HepG2 (cell line): ENCODE data around the gene NAP1L1. TPM values are rescaled to one million over a fixed set of nuclear protein-coding genes. Genes with fewer than 3 reads are reported as not detected.

Source experiments
- CBFB ChIP-seq: sonication (generic); formaldehyde crosslinking; IDR thresholded peaks from 2 replicates; pipeline ENCODE4 v1.4.0; 2020; ENCODE audit warnings: missing genetic modification reagents
- DPF2 ChIP-seq: sonication (generic); formaldehyde crosslinking; IDR thresholded peaks from 2 replicates; pipeline ENCODE4 v1.4.0; 2020; ENCODE audit warnings: mild to moderate bottlenecking, low read depth, missing genetic modification reagents, borderline replicate concordance
- FOXA1 ChIP-seq, 2 experiments: fragments of 450-650 bp in 1 of 2; sonication (generic) in 1 of 2; formaldehyde crosslinking in 1 of 2; IDR thresholded peaks; 2 replicates each; pipeline versions ENCODE4 v1.4.0 to v1.6.1; 2016 to 2020; ENCODE audit warnings: missing genetic modification reagents in 1 of 2
- HDAC6 ChIP-seq: fragments of 200-600 bp; sonication (generic); IDR thresholded peaks from 2 replicates; pipeline ENCODE4 v1.7.0; 2017; ENCODE audit warnings: mild to moderate bottlenecking, antibody characterized with exemption, low read length, low read depth
- MXD3 ChIP-seq: IDR thresholded peaks from 2 replicates; pipeline ENCODE4 v1.6.1; 2016; ENCODE audit warnings: mild to moderate bottlenecking, missing biosample characterization, missing genetic modification reagents
- NFE2L1 ChIP-seq: sonication (generic); formaldehyde crosslinking; IDR thresholded peaks from 2 replicates; pipeline ENCODE4 v1.4.0; 2020; ENCODE audit warnings: missing genetic modification reagents, mild to moderate bottlenecking, borderline replicate concordance
- NFRKB ChIP-seq: fragments of 450-650 bp; IDR thresholded peaks from 2 replicates; pipeline ENCODE4 v1.6.1; 2017
- NFYC ChIP-seq: IDR thresholded peaks from 2 replicates; pipeline ENCODE4 v1.6.1; 2016; ENCODE audit warnings: missing genetic modification reagents, missing compliant biosample characterization
- RXRB ChIP-seq: IDR thresholded peaks from 2 replicates; pipeline ENCODE4 v1.6.1; 2016; ENCODE audit warnings: borderline replicate concordance, missing genetic modification reagents, missing compliant biosample characterization
- TMF1 ChIP-seq: sonication (generic); formaldehyde crosslinking; IDR thresholded peaks from 2 replicates; pipeline ENCODE4 v1.8.1; 2022; ENCODE audit warnings: low read depth, missing genetic modification reagents
- TP53 ChIP-seq: sonication (generic); formaldehyde crosslinking; conservative IDR thresholded peaks from 2 replicates; pipeline ENCODE4 v1.4.0; 2020; ENCODE audit warnings: missing genetic modification reagents
- ZNF17 ChIP-seq: sonication (generic); formaldehyde crosslinking; IDR thresholded peaks from 2 replicates; pipeline ENCODE4 v1.5.0; 2020; ENCODE audit warnings: mild to moderate bottlenecking, missing genetic modification reagents
- ZNF747 ChIP-seq: sonication (generic); formaldehyde crosslinking; IDR thresholded peaks from 2 replicates; pipeline ENCODE4 v1.8.1; 2023; ENCODE audit warnings: missing genetic modification reagents, mild to moderate bottlenecking, borderline replicate concordance
- polyA plus RNA-seq, 8 experiments: library from polyadenylated mRNA; depleted of rRNA in 3 of 8; stranded (reverse) in 7 of 8; unstranded in 1 of 8; fragments of >200 nt; fragmentation: Illumina TruSeq in 4 of 8; extraction: Trizol in 4 of 8; gene quantifications; 2 replicates each; pipeline versions ENCODE4 v1.2.1 to v1.2.3, GENCODE V29; 2011 to 2016; ENCODE audit warnings: low read depth in 4 of 8, missing spikeins in 1 of 8, mixed read lengths in 1 of 8; ENCODE audit not compliant: insufficient read depth in 1 of 8
- total RNA-seq, 5 experiments: library from RNA; depleted of rRNA; stranded (reverse); fragments of >200 nt; fragmentation: Illumina TruSeq; extraction: Trizol; gene quantifications; 2 replicates each; pipeline ENCODE4 v1.2.3, GENCODE V29; 2016; ENCODE audit warnings: low read depth in 1 of 5
- TF ChIP-seq, protein P1 (sequence below), 2 experiments: sonication (generic) in 1 of 2; formaldehyde crosslinking in 1 of 2; IDR thresholded peaks; 2 replicates each; pipeline versions ENCODE4 v1.4.0 to v1.6.1; 2018 to 2020; ENCODE audit warnings: missing genetic modification reagents in 2 of 2, borderline replicate concordance in 1 of 2, low read depth in 1 of 2, mild to moderate bottlenecking in 1 of 2, missing biosample characterization in 1 of 2
- TF ChIP-seq, protein P2 (sequence below): sonication (generic); formaldehyde crosslinking; IDR thresholded peaks from 2 replicates; pipeline ENCODE4 v1.8.0; 2022; ENCODE audit warnings: missing genetic modification reagents, mild to moderate bottlenecking, moderate library complexity, borderline replicate concordance
- TF ChIP-seq, protein P3 (sequence below): sonication (generic); formaldehyde crosslinking; IDR thresholded peaks from 2 replicates; pipeline ENCODE4 v1.4.0; 2020; ENCODE audit warnings: mild to moderate bottlenecking, missing genetic modification reagents
- TF ChIP-seq, protein P4 (sequence below): sonication (generic); formaldehyde crosslinking; IDR thresholded peaks from 2 replicates; pipeline ENCODE4 v1.4.0; 2020; ENCODE audit warnings: missing genetic modification reagents, borderline replicate concordance
- TF ChIP-seq, protein P5 (sequence below): sonication (generic); formaldehyde crosslinking; IDR thresholded peaks from 2 replicates; pipeline ENCODE4 v1.4.0; 2020; ENCODE audit warnings: mild to moderate bottlenecking, missing genetic modification reagents

NAP1L1 gene
- total and polyA plus RNA-seq, 2 of the 13 experiments (the other 11 are each of a cell fraction or from before 2014, with no cell fraction given), result 207 to 309 TPM

DNA sequence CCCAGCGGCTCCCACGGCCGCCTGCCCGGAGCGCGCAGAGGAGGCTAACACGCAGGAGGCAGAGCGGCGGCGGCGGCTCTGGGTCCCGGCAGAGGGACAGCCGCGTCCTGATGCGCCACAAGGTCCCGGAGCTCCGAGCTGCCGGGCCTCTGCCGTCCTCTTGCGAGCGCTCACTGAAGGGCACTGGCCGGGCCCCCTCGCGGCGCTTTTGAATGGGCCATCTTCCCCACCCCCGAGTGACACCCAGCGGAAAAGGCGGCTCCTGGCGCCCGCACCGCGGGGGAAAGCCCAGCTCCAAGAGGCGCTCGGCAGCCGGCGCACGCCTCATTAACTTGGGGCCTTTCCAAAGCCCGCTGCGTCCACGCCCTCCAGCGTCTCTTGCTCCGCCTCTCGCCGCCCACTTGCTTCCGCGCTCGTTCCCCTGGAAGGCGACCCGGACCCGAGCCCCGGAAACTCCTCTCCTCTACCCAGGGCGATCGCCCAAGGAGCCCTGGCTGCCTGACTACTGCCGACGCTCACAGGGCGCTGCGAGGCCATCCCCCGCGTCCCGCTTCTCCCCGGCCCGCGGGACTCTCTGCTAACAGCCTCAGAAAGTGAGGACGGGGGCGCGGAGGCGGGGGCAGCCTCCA lies 53.0 kb downstream of the NAP1L1 start, which contains the start of gene PHLDA1 (continued):
- TF ChIP-seq, protein P1, sequence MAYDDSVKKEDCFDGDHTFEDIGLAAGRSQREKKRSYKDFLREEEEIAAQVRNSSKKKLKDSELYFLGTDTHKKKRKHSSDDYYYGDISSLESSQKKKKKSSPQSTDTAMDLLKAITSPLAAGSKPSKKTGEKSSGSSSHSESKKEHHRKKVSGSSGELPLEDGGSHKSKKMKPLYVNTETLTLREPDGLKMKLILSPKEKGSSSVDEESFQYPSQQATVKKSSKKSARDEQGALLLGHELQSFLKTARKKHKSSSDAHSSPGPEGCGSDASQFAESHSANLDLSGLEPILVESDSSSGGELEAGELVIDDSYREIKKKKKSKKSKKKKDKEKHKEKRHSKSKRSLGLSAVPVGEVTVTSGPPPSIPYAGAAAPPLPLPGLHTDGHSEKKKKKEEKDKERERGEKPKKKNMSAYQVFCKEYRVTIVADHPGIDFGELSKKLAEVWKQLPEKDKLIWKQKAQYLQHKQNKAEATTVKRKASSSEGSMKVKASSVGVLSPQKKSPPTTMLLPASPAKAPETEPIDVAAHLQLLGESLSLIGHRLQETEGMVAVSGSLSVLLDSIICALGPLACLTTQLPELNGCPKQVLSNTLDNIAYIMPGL (CRISPR knock-in tag; IDR thresholded peaks at IDR 0.05; ENCODE audit: borderline replicate concordance in 1 of 2, low read depth in 1 of 2), result peak; percentile 77 to 86; a peak in 3 of 4 replicates
- TF ChIP-seq MXD3 (peak; percentile 47; the same call in 1 of the 2 replicates), NFYC (CRISPR knock-in tag) (peak; percentile 35; the same call in 1 of the 2 replicates), RXRB (CRISPR knock-in tag) (no peak; the same call in none of the 2 replicates), NFE2L1 (CRISPR knock-in tag) (no peak), HDAC6 (no peak), ZNF747 (peak; percentile 74; the same call in 1 of the 2 replicates), TP53 (CRISPR knock-in tag) (peak; percentile 57; the same call in 1 of the 2 replicates), ZNF17 (CRISPR knock-in tag) (no peak), CBFB (CRISPR knock-in tag) (no peak; the same call in none of the 2 replicates), DPF2 (no peak), FOXA1 (IDR thresholded peaks at IDR 0.05) (no peak), FOXA1 (CRISPR knock-in tag; IDR thresholded peaks at IDR 0.05) (no peak), TMF1 (CRISPR knock-in tag) (peak; percentile 97), NFRKB (no peak)
- TF ChIP-seq, protein P2, sequence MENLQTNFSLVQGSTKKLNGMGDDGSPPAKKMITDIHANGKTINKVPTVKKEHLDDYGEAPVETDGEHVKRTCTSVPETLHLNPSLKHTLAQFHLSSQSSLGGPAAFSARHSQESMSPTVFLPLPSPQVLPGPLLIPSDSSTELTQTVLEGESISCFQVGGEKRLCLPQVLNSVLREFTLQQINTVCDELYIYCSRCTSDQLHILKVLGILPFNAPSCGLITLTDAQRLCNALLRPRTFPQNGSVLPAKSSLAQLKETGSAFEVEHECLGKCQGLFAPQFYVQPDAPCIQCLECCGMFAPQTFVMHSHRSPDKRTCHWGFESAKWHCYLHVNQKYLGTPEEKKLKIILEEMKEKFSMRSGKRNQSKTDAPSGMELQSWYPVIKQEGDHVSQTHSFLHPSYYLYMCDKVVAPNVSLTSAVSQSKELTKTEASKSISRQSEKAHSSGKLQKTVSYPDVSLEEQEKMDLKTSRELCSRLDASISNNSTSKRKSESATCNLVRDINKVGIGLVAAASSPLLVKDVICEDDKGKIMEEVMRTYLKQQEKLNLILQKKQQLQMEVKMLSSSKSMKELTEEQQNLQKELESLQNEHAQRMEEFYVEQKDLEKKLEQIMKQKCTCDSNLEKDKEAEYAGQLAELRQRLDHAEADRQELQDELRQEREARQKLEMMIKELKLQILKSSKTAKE (CRISPR knock-in tag), result peak; percentile 78; the same call in 1 of the 2 replicates
- TF ChIP-seq, protein P3, sequence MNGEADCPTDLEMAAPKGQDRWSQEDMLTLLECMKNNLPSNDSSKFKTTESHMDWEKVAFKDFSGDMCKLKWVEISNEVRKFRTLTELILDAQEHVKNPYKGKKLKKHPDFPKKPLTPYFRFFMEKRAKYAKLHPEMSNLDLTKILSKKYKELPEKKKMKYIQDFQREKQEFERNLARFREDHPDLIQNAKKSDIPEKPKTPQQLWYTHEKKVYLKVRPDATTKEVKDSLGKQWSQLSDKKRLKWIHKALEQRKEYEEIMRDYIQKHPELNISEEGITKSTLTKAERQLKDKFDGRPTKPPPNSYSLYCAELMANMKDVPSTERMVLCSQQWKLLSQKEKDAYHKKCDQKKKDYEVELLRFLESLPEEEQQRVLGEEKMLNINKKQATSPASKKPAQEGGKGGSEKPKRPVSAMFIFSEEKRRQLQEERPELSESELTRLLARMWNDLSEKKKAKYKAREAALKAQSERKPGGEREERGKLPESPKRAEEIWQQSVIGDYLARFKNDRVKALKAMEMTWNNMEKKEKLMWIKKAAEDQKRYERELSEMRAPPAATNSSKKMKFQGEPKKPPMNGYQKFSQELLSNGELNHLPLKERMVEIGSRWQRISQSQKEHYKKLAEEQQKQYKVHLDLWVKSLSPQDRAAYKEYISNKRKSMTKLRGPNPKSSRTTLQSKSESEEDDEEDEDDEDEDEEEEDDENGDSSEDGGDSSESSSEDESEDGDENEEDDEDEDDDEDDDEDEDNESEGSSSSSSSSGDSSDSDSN, result peak; percentile 97
- TF ChIP-seq, protein P4, sequence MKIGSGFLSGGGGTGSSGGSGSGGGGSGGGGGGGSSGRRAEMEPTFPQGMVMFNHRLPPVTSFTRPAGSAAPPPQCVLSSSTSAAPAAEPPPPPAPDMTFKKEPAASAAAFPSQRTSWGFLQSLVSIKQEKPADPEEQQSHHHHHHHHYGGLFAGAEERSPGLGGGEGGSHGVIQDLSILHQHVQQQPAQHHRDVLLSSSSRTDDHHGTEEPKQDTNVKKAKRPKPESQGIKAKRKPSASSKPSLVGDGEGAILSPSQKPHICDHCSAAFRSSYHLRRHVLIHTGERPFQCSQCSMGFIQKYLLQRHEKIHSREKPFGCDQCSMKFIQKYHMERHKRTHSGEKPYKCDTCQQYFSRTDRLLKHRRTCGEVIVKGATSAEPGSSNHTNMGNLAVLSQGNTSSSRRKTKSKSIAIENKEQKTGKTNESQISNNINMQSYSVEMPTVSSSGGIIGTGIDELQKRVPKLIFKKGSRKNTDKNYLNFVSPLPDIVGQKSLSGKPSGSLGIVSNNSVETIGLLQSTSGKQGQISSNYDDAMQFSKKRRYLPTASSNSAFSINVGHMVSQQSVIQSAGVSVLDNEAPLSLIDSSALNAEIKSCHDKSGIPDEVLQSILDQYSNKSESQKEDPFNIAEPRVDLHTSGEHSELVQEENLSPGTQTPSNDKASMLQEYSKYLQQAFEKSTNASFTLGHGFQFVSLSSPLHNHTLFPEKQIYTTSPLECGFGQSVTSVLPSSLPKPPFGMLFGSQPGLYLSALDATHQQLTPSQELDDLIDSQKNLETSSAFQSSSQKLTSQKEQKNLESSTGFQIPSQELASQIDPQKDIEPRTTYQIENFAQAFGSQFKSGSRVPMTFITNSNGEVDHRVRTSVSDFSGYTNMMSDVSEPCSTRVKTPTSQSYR (CRISPR knock-in tag), result no peak
- TF ChIP-seq, protein P5, sequence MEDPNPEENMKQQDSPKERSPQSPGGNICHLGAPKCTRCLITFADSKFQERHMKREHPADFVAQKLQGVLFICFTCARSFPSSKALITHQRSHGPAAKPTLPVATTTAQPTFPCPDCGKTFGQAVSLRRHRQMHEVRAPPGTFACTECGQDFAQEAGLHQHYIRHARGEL (CRISPR knock-in tag), result no peak
